K562 (cell line): ENCODE data around the gene CDKN2C. TPM values are rescaled to one million over a fixed set of nuclear protein-coding genes. Genes with fewer than 3 reads are reported as not detected.

Experiments
- ARID3B ChIP-seq: fragments of 250-450 bp; sonication (Bioruptor Pico); IDR thresholded peaks from 2 replicates; pipeline ENCODE4 v1.4.0; 2020; ENCODE audit warnings: borderline replicate concordance
- BHLHE40 ChIP-seq: IDR thresholded peaks from 2 replicates; pipeline ENCODE4 v1.6.1; 2011; ENCODE audit warnings: low read length, improper control_type of control experiment
- CBX3 ChIP-seq, 2 experiments: IDR thresholded peaks; 1 replicate in 1 of 2; 2 replicates in 1 of 2; pipeline ENCODE4 v1.6.1; 2012; ENCODE audit warnings: inconsistent platforms in 2 of 2, low read length in 2 of 2, borderline replicate concordance in 1 of 2, control low read depth in 1 of 2
- ESRRB ChIP-seq: fragments of 250-450 bp; sonication (Bioruptor Pico); IDR thresholded peaks from 2 replicates; pipeline ENCODE4 v1.5.0; 2020; ENCODE audit warnings: mild to moderate bottlenecking, moderate library complexity, borderline replicate concordance
- FOXP1 ChIP-seq: sonication (generic); formaldehyde crosslinking; IDR thresholded peaks from 2 replicates; pipeline ENCODE4 v1.8.0; 2022; ENCODE audit warnings: mild to moderate bottlenecking, missing genetic modification reagents
- HNRNPUL1 ChIP-seq: fragments of 200-400 bp; formaldehyde crosslinking; IDR thresholded peaks from 2 replicates; pipeline ENCODE4 v1.6.1; 2017; ENCODE audit warnings: low read length
- NFATC3 ChIP-seq: fragments of 450-650 bp; IDR thresholded peaks from 2 replicates; pipeline ENCODE4 v1.6.1; 2017; ENCODE audit warnings: mild to moderate bottlenecking
- RFX5 ChIP-seq: IDR thresholded peaks from 2 replicates; pipeline ENCODE4 v1.6.1; 2011; ENCODE audit warnings: low read depth, mild to moderate bottlenecking, improper control_type of control experiment, low read length
- SMARCA4 ChIP-seq: fragments of 450-650 bp; IDR thresholded peaks from 2 replicates; pipeline ENCODE4 v1.6.1; 2016
- SNRNP70 ChIP-seq: fragments of 200-400 bp; formaldehyde crosslinking; optimal IDR thresholded peaks from 2 replicates; pipeline ENCODE3; 2017; ENCODE audit warnings: low read depth, low read length
- TAF1 ChIP-seq: IDR thresholded peaks from 2 replicates; pipeline ENCODE4 v1.6.1; 2011; ENCODE audit warnings: mild to moderate bottlenecking, low read length, moderate library complexity; ENCODE audit not compliant: insufficient read depth, control insufficient read depth, severe bottlenecking; ENCODE audit errors: extremely low read depth
- ZBTB2 ChIP-seq: fragments of 450-650 bp; IDR thresholded peaks from 2 replicates; pipeline ENCODE4 v1.6.1; 2016; ENCODE audit warnings: antibody characterized with exemption
- ZNF551 ChIP-seq: fragments of 250-450 bp; sonication (Bioruptor Pico); IDR thresholded peaks from 2 replicates; pipeline ENCODE4 v1.5.0; 2021; ENCODE audit warnings: mild to moderate bottlenecking, moderate library complexity
- ZNF717 ChIP-seq: fragments of 250-450 bp; sonication (Bioruptor Pico); IDR thresholded peaks from 2 replicates; pipeline ENCODE4 v1.5.0; 2021
- ZZZ3 ChIP-seq: fragments of 450-650 bp; IDR thresholded peaks from 2 replicates; pipeline ENCODE4 v1.6.1; 2016; ENCODE audit warnings: antibody characterized with exemption, mild to moderate bottlenecking, moderate library complexity
- polyA plus RNA-seq, 8 experiments: library from polyadenylated mRNA; depleted of rRNA in 4 of 8; stranded (reverse) in 5 of 8; unstranded in 3 of 8; fragments of >200 nt; fragmentation: Nextera tagmentation in 2 of 8; fragmentation: Illumina TruSeq in 1 of 8; extraction: Ambion mirVana in 2 of 8; extraction: Trizol in 1 of 8; gene quantifications; 2 replicates each; pipeline versions ENCODE4 v1.2.1 to v1.2.3, GENCODE V29; 2011 to 2014; ENCODE audit warnings: inconsistent platforms in 1 of 8, missing spikeins in 1 of 8
- total RNA-seq, 7 experiments: library from RNA; depleted of rRNA in 6 of 7; stranded (reverse); fragments of >200 nt in 6 of 7; fragmentation: Illumina TruSeq in 2 of 7; extraction: Trizol in 2 of 7; gene quantifications; 2 replicates each; pipeline versions ENCODE4 v1.2.1 to v1.2.3, GENCODE V29; 2011 to 2021; ENCODE audit warnings: low replicate concordance in 1 of 7
- TF ChIP-seq, protein P1 (sequence below), 2 experiments: fragments of 450-650 bp; IDR thresholded peaks; 2 replicates each; pipeline ENCODE4 v1.6.1; 2016; ENCODE audit warnings: mild to moderate bottlenecking in 2 of 2, borderline replicate concordance in 1 of 2, low read depth in 1 of 2, moderate library complexity in 1 of 2

CDKN2C gene
- total and polyA plus RNA-seq, 9 of the 15 experiments (the other 6 are each of a cell fraction or from before 2014, with no cell fraction given), result 11.9 to 74.3 (median 45.9) TPM

DNA sequence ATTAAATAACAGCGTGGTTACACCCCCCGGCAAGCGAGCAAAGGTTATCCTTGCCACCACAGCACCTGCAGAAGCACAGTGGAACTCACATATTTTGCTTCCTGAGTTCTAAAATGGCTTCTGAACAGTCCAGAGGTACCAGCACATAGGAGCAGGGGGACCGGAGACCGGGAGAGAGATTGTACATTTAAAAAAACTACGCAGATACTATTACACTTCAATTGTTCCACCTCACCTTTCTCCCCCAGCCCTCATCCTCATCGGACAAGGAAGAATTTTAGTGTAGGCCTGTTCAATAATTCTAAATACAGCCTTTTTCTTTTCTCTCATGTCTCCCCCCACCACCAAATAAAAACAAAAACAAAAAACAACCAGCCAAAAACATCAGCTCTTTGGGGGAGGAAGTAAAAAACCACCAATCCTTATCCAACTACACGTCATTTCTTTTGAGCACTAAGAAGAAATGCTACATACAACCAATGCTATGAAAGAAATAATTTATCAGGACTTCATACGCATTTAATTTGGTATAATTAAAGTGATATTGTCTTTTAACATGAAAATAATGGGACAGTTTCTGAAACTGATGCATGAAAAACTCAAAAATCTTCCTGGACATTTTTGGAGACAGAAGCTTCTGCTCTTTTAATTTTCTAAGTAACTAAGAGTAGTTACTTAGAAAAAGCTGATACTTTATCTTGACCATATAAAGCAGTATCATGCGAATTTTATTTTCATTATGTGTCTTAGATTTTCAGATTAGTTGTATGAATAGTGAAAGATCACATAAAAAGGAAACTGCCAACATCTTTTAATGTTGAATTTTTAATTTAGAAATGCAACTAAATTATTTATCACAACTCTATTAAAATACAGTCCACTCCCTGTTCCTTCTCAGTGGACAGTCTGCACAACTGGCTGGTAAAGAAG, 9.1 kb downstream of the CDKN2C start (continued):
- TF ChIP-seq NFATC3, result no peak; the same call in 1 of the 2 replicates
- TF ChIP-seq RFX5, result no peak
- TF ChIP-seq HNRNPUL1, result no peak
- no peak for TF ChIP-seq ZZZ3
- no peak for TF ChIP-seq ZNF717 (CRISPR knock-in tag)
- TF ChIP-seq ESRRB (CRISPR knock-in tag), result no peak
- peak; percentile 57 for TF ChIP-seq TAF1
- TF ChIP-seq SNRNP70, result no peak
- no peak for TF ChIP-seq CBX3 (IDR thresholded peaks at IDR 0.05; ENCODE audit: borderline replicate concordance in 1 of 2, low read length in 2 of 2)
- no peak for TF ChIP-seq ARID3B (CRISPR knock-in tag)
- no peak for TF ChIP-seq ZNF551 (CRISPR knock-in tag)
- no peak for TF ChIP-seq ZBTB2
- TF ChIP-seq, protein P1, sequence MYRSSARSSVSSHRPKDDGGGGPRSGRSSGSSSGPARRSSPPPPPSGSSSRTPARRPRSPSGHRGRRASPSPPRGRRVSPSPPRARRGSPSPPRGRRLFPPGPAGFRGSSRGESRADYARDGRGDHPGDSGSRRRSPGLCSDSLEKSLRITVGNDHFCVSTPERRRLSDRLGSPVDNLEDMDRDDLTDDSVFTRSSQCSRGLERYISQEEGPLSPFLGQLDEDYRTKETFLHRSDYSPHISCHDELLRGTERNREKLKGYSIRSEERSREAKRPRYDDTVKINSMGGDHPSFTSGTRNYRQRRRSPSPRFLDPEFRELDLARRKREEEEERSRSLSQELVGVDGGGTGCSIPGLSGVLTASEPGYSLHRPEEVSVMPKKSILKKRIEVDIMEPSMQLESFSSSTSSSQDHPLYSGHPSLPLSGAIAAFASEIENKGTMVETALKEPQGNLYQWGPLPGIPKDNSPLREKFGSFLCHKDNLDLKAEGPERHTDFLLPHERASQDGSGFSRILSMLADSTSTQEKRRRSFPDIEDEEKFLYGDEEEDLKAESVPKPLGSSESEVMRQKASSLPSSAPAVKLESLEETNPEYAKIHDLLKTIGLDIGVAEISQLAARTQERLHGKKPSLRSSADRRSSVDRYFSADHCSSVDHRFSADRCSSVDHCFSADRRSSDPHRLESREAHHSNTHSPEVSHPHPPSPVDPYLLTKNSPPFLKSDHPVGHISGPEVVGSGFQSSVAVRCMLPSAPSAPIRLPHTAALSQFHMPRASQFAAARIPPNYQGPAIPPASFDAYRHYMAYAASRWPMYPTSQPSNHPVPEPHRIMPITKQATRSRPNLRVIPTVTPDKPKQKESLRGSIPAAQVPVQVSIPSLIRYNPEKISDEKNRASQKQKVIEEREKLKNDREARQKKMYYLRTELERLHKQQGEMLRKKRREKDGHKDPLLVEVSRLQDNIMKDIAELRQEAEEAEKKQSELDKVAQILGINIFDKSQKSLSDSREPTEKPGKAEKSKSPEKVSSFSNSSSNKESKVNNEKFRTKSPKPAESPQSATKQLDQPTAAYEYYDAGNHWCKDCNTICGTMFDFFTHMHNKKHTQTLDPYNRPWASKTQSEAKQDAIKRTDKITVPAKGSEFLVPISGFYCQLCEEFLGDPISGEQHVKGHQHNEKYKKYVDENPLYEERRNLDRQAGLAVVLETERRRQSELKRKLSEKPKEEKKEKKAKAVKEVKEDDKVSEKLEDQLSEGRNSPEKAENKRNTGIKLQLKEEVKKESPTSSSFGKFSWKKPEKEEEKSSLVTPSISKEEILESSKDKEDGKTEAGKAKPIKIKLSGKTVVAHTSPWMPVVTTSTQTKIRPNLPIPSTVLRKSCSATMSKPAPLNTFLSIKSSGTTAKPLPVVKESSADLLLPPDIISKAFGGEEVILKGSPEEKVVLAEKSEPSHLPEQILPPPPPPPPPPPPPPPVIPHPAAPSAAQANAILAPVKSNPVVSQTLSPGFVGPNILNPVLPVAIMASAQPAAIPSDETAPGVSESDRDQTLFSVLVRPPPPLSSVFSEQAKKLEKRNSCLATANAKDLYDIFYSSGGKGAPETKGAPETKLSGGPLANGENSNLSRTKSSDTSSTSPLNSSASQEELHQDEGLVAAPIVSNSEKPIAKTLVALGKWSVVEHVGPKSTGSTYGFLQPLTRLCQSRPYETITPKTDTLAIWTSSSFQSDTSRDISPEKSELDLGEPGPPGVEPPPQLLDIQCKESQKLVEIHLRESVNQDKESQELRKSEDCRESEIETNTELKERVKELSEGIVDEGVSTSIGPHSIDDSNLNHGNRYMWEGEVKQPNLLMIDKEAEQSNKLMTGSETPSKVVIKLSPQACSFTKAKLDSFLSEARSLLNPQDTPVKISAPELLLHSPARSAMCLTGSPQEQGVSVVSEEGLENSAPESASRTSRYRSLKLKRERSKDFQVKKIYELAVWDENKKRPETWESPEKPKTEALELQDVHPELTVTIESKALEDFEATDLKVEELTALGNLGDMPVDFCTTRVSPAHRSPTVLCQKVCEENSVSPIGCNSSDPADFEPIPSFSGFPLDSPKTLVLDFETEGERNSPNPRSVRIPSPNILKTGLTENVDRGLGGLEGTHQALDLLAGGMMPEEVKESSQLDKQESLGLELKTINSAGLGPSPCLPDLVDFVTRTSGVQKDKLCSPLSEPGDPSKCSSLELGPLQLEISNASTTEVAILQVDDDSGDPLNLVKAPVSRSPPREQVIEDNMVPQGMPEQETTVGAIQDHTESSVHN (IDR thresholded peaks at IDR 0.05; ENCODE audit: borderline replicate concordance in 1 of 2, low read depth in 1 of 2), result no peak
- TF ChIP-seq SMARCA4, result peak; percentile 63
- no peak for TF ChIP-seq FOXP1 (CRISPR knock-in tag)
- TF ChIP-seq BHLHE40, result no peak
